ENCODE measurements around the gene ABRAXAS1.

The ABRAXAS1 gene

DNA sequence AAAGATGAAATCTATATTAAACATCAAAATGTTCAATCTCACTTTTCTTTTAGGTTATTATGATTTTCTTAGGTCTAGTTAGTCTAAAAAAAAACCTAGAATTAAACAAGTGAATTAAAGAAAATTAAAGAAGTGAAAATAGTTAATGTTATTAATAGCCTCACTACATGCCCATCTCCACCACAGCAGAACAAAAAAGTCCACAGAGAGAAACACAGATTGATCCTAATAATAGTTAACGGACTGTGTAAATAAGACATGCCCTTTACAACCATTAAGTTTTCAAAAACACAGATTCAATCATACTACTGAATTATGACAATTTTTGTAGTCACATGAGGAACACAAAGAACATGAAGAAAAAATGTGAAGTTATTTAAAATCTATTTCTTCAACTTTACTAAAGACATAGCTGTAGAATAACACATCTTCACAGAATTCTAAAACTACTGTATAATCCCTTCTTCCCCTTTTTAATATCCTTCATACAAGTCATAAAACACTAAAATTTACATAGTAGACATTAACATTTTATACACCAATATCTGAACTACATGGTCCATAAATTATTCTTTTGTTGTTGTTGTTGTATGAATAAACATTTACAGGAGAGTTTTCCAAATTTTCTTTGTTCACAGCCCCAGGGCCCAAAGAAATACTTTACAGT lies 44.6 kb downstream of the ABRAXAS1 start:
- H3K27me3 ChIP-seq (ENCODE audit: control insufficient read depth, insufficient read depth, low read length): no peaks in the 10 kb centered on the region
- no peak overlapping the region for H3K9ac ChIP-seq (ENCODE audit: low read depth, low read length)
- no peak overlapping the region for H3K4me3 ChIP-seq (ENCODE audit: low read depth, low read length)
- H3K36me3 ChIP-seq (ENCODE audit: control insufficient read depth, insufficient read depth, low read length): no peaks in the 10 kb centered on the region
- H3K4me1 ChIP-seq (ENCODE audit: control insufficient read depth, insufficient read depth, low read length): no peaks in the 10 kb centered on the region
- no peaks in the 10 kb centered on the region for H3K9me3 ChIP-seq (ENCODE audit: control insufficient read depth, insufficient read depth, low read length)

DNA sequence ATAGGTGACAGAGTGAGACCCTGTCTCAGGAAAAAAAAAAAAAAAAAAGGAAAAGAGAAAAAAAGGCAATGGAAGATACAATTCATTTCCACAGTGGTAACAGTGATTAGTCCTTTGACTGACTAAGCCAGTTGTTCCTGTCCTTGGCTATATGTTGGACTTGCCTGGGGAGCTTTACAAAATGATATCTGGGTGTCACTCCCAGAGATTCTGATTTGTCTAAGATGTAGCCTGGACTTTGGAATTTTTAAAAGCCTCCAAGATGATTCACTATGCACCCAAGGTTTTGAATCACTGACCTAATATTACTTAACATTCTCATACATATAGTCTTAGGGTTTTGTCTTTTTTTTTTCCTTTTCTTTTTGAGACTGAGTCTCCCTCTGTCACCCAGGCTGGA lies 46.2 kb downstream of the ABRAXAS1 start:
- H3K4me1 ChIP-seq (ENCODE audit: control insufficient read depth, insufficient read depth, low read length): no peaks in the 10 kb centered on the region
- no peaks in the 10 kb centered on the region for H3K9me3 ChIP-seq (ENCODE audit: control insufficient read depth, insufficient read depth, low read length)
- H3K36me3 ChIP-seq (ENCODE audit: control insufficient read depth, insufficient read depth, low read length): no peaks in the 10 kb centered on the region
- no peaks in the 10 kb centered on the region for H3K27me3 ChIP-seq (ENCODE audit: control insufficient read depth, insufficient read depth, low read length)
- H3K4me3 ChIP-seq (ENCODE audit: low read depth, low read length): no peak overlapping the region
- no peak overlapping the region for H3K9ac ChIP-seq (ENCODE audit: low read depth, low read length)

DNA sequence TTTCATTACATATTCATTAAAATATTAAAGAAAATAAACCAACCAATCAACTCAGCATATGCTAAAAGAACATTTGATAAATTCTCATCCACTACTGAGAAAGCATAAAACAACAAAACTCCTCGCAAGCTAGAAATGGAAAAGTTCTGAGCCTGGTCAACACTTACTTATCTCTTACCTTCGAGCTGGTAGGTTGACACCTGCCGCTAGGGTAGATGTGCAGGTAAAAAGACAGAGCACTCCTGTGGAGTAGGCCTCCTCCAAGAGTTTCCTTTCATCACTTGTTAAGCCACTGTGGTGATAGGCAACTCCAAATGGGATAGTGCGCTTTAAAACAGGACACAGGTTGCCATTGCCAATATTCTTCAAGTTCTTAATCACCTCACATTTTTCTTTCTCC lies 48.2 kb downstream of the ABRAXAS1 start:
- Histone ChIP-seq H3K36me3 (ENCODE audit: control insufficient read depth, insufficient read depth, low read length) (no peaks in the 10 kb centered on the region), H3K9ac (ENCODE audit: low read depth, low read length) (no peak overlapping the region), H3K27me3 (ENCODE audit: control insufficient read depth, insufficient read depth, low read length) (no peaks in the 10 kb centered on the region), H3K9me3 (ENCODE audit: control insufficient read depth, insufficient read depth, low read length) (no peaks in the 10 kb centered on the region), H3K4me1 (ENCODE audit: control insufficient read depth, insufficient read depth, low read length) (no peaks in the 10 kb centered on the region), H3K4me3 (ENCODE audit: low read depth, low read length) (no peak overlapping the region)

DNA sequence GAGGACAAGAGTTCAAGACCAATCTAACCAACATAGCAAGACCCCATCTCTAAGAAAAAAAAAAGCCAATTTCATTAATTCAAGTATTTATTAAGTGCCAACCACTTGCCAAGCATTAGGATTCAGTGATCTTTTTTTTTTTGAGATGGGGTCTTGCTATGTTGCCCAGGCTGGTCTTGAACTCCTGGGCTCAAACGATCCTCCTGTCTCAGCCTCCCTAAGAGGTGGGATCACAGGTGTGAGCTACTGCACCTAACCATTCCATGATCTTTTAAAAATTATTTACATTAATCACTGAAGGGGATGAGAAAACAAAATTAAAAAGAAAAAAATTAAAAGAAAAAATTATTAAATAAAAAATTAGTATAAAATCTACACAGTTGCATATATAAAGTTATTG lies 53.7 kb downstream of the ABRAXAS1 start:
- Histone ChIP-seq H3K9me3 (ENCODE audit: control insufficient read depth, insufficient read depth, low read length) (no peaks in the 10 kb centered on the region), H3K4me3 (ENCODE audit: low read depth, low read length) (no peak overlapping the region), H3K27me3 (ENCODE audit: control insufficient read depth, insufficient read depth, low read length) (no peaks in the 10 kb centered on the region), H3K4me1 (ENCODE audit: control insufficient read depth, insufficient read depth, low read length) (no peaks in the 10 kb centered on the region), H3K9ac (ENCODE audit: low read depth, low read length) (no peak overlapping the region), H3K36me3 (ENCODE audit: control insufficient read depth, insufficient read depth, low read length) (no peaks in the 10 kb centered on the region)

DNA sequence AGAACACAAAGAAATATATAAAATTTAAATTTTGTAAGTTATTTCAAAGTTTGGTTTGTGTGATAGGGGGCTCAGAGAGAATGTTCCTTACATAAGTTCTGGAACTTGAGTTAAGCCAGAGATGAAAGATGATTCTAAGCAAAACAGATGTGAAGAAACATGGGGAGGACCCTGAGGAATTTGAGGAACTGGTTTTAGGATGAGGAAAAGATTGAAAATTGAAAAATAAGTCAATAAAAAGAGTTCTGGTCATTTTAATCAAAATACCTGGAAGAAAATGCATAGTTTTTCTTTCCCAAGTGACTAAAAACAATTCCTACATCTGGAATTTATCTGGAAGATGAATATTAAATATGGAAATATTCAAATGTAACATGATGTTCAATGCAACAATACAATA lies 66.7 kb downstream of the ABRAXAS1 start:
- Histone ChIP-seq H3K36me3 (ENCODE audit: control insufficient read depth, insufficient read depth, low read length) (no peaks in the 10 kb centered on the region), H3K9me3 (ENCODE audit: control insufficient read depth, insufficient read depth, low read length) (no peaks in the 10 kb centered on the region)

GRCh38 chr4:83417566-83417965 lies 67.3 kb downstream of the ABRAXAS1 start:
- Histone ChIP-seq H3K27me3 (ENCODE audit: control insufficient read depth, insufficient read depth, low read length) (no peaks in the 10 kb centered on the region), H3K9ac (ENCODE audit: low read depth, low read length) (no peak overlapping the region), H3K4me3 (ENCODE audit: low read depth, low read length) (no peak overlapping the region), H3K36me3 (ENCODE audit: control insufficient read depth, insufficient read depth, low read length) (no peaks in the 10 kb centered on the region), H3K4me1 (ENCODE audit: control insufficient read depth, insufficient read depth, low read length) (no peaks in the 10 kb centered on the region), H3K9me3 (ENCODE audit: control insufficient read depth, insufficient read depth, low read length) (no peaks in the 10 kb centered on the region)

More for the DNA sequence above, 66.7 kb downstream of the ABRAXAS1 start:
- no peak overlapping the region for H3K9ac ChIP-seq (ENCODE audit: low read depth, low read length)
- H3K27me3 ChIP-seq (ENCODE audit: control insufficient read depth, insufficient read depth, low read length): no peaks in the 10 kb centered on the region
- H3K4me3 ChIP-seq (ENCODE audit: low read depth, low read length): no peak overlapping the region
- H3K4me1 ChIP-seq (ENCODE audit: control insufficient read depth, insufficient read depth, low read length): no peaks in the 10 kb centered on the region

GRCh38 chr4:83413676-83414075 lies 71.2 kb downstream of the ABRAXAS1 start:
- H3K9ac ChIP-seq (ENCODE audit: low read depth, low read length): no peak overlapping the region
- H3K4me1 ChIP-seq (ENCODE audit: control insufficient read depth, insufficient read depth, low read length): no peaks in the 10 kb centered on the region
- no peaks in the 10 kb centered on the region for H3K27me3 ChIP-seq (ENCODE audit: control insufficient read depth, insufficient read depth, low read length)
- H3K36me3 ChIP-seq (ENCODE audit: control insufficient read depth, insufficient read depth, low read length): no peaks in the 10 kb centered on the region
- H3K9me3 ChIP-seq (ENCODE audit: control insufficient read depth, insufficient read depth, low read length): no peaks in the 10 kb centered on the region
- H3K4me3 ChIP-seq (ENCODE audit: low read depth, low read length): no peak overlapping the region

All from iPS-15b (cell line).